ENCODE measurements around the gene ATP9B.

Gene ATP9B

GRCh38 chr18:79329786-79330185 lies 260.6 kb downstream of the ATP9B start:
- no peak overlapping the region for H3K4me3 ChIP-seq (ENCODE audit: low read length)
- TF ChIP-seq CTCF (IDR thresholded peaks at IDR 0.05; ENCODE audit: insufficient read depth, low read depth, low read length, missing control alignments) = no peak
- no peak for DNase-seq (ENCODE audit: low read depth)

- no peak overlapping the region for H3K4me3 ChIP-seq (ENCODE audit: low read length)
- no peak for TF ChIP-seq CTCF (IDR thresholded peaks at IDR 0.05; ENCODE audit: insufficient read depth, low read depth, low read length, missing control alignments)
- DNase-seq (ENCODE audit: low read depth) = no peak
Observed at GRCh38 chr18:79332646-79333045, 263.5 kb downstream of the ATP9B start.

- DNase-seq (ENCODE audit: low read depth) = no peak
- H3K4me3 ChIP-seq (ENCODE audit: low read length) = no peak overlapping the region
- no peak for TF ChIP-seq CTCF (IDR thresholded peaks at IDR 0.05; ENCODE audit: insufficient read depth, low read depth, low read length, missing control alignments)
Observed at GRCh38 chr18:79333046-79333445, 263.9 kb downstream of the ATP9B start.

GRCh38 chr18:79334496-79335233 lies 265.5 kb downstream of the ATP9B start:
- no peak overlapping the region for H3K4me3 ChIP-seq (ENCODE audit: low read length)
- DNase-seq (ENCODE audit: low read depth) = no peak
- TF ChIP-seq CTCF (IDR thresholded peaks at IDR 0.05; ENCODE audit: insufficient read depth, low read depth, low read length, missing control alignments) = no peak

- no peak for TF ChIP-seq CTCF (IDR thresholded peaks at IDR 0.05; ENCODE audit: insufficient read depth, low read depth, low read length, missing control alignments)
- no peak overlapping the region for H3K4me3 ChIP-seq (ENCODE audit: low read length)
- DNase-seq (ENCODE audit: low read depth) = no peak
Observed at GRCh38 chr18:79335833-79336360, 266.7 kb downstream of the ATP9B start.

GRCh38 chr18:79336556-79337142 lies 267.5 kb downstream of the ATP9B start:
- no peak for DNase-seq (ENCODE audit: low read depth)
- no peak for TF ChIP-seq CTCF (IDR thresholded peaks at IDR 0.05; ENCODE audit: insufficient read depth, low read depth, low read length, missing control alignments)
- no peak overlapping the region for H3K4me3 ChIP-seq (ENCODE audit: low read length)

Measured in epithelial cell of esophagus (primary cell).